ENCODE measurements around the gene GPR21. TPM values are rescaled to one million over a fixed set of nuclear protein-coding genes. Genes with fewer than 3 reads are reported as not detected.
A peak's percentile ranks its signal among the peaks of the same experiment; 100 is the strongest.

The GPR21 gene
- polyA plus RNA-seq, 1 donor from 2014 or later, result not detected

GRCh38 chr9:123043081-123043939, 9.8 kb downstream of the GPR21 start:
- peaks cover 12% of the 10 kb centered on the region for H3K36me3 Mint-ChIP-seq
- no peaks in the 10 kb centered on the region for H3K27me3 Mint-ChIP-seq
- H3K27ac Mint-ChIP-seq, result no peak overlapping the region
- H3K4me3 Mint-ChIP-seq, result no peak overlapping the region
- H3K4me1 Mint-ChIP-seq, result peaks cover 0 to 1% (median 0%) of the 10 kb centered on the region in 3 donors
- H3K9me3 Mint-ChIP-seq, result peaks cover 2 to 6% (median 3%) of the 10 kb centered on the region in 3 donors

GRCh38 chr9:123044586-123044985, 11.1 kb downstream of the GPR21 start:
- H3K9me3 Mint-ChIP-seq, result peaks cover 2 to 6% (median 3%) of the 10 kb centered on the region in 3 donors
- peaks cover 13% of the 10 kb centered on the region for H3K36me3 Mint-ChIP-seq
- peaks cover 0 to 3% (median 0%) of the 10 kb centered on the region in 3 donors for H3K4me1 Mint-ChIP-seq
- no peak overlapping the region for H3K27ac Mint-ChIP-seq
- H3K4me3 Mint-ChIP-seq, result no peak overlapping the region
- H3K27me3 Mint-ChIP-seq, result no peaks in the 10 kb centered on the region

GRCh38 chr9:123046406-123047195, 13.1 kb downstream of the GPR21 start:
- peaks cover 13% of the 10 kb centered on the region for H3K36me3 Mint-ChIP-seq
- H3K27ac Mint-ChIP-seq, result peak overlapping the region in 1 of 3 donors; percentile 14
- peaks cover 0 to 4% (median 3%) of the 10 kb centered on the region in 3 donors for H3K4me1 Mint-ChIP-seq
- no peak overlapping the region for H3K4me3 Mint-ChIP-seq
- H3K27me3 Mint-ChIP-seq, result no peaks in the 10 kb centered on the region
- peaks cover 2 to 6% (median 3%) of the 10 kb centered on the region in 3 donors for H3K9me3 Mint-ChIP-seq

- Mint-ChIP-seq H3K9me3 (no peaks in the 10 kb centered on the region), H3K4me1 (peaks cover 1 to 4% (median 2%) of the 10 kb centered on the region in 3 donors), H3K36me3 (peaks cover 4% of the 10 kb centered on the region), H3K27me3 (no peaks in the 10 kb centered on the region), H3K4me3 (no peak overlapping the region), H3K27ac (no peak overlapping the region)
Observed at GRCh38 chr9:123048748-123049147, 15.3 kb downstream of the GPR21 start.

GRCh38 chr9:123049589-123050222, 16.2 kb downstream of the GPR21 start:
- no peaks in the 10 kb centered on the region for H3K27me3 Mint-ChIP-seq
- no peaks in the 10 kb centered on the region for H3K9me3 Mint-ChIP-seq

GRCh38 chr9:123053046-123053445, 19.6 kb downstream of the GPR21 start:
- peak overlapping the region in 1 of 4 donors; percentile 45 for H3K4me3 Mint-ChIP-seq
- H3K4me1 Mint-ChIP-seq, result peaks cover 1 to 4% (median 2%) of the 10 kb centered on the region in 3 donors
- peaks cover 8% of the 10 kb centered on the region for H3K36me3 Mint-ChIP-seq
- H3K27ac Mint-ChIP-seq, result no peak overlapping the region
- no peaks in the 10 kb centered on the region for H3K27me3 Mint-ChIP-seq
- H3K9me3 Mint-ChIP-seq, result no peaks in the 10 kb centered on the region

More at GRCh38 chr9:123049589-123050222, 16.2 kb downstream of the GPR21 start:
- Mint-ChIP-seq H3K27ac (no peak overlapping the region), H3K4me3 (no peak overlapping the region), H3K4me1 (peaks cover 1 to 4% (median 2%) of the 10 kb centered on the region in 3 donors), H3K36me3 (peaks cover 8% of the 10 kb centered on the region)

GRCh38 chr9:123053711-123054110, 20.2 kb downstream of the GPR21 start:
- Mint-ChIP-seq H3K4me1 (peaks cover 1 to 4% (median 2%) of the 10 kb centered on the region in 3 donors), H3K4me3 (no peak overlapping the region), H3K27ac (no peak overlapping the region), H3K27me3 (no peaks in the 10 kb centered on the region), H3K36me3 (peaks cover 8% of the 10 kb centered on the region), H3K9me3 (no peaks in the 10 kb centered on the region)

GRCh38 chr9:123058834-123059233, 25.4 kb downstream of the GPR21 start:
- Mint-ChIP-seq H3K4me3 (no peak overlapping the region), H3K27ac (no peak overlapping the region), H3K36me3 (peaks cover 7% of the 10 kb centered on the region), H3K4me1 (no peaks in the 10 kb centered on the region), H3K9me3 (no peaks in the 10 kb centered on the region), H3K27me3 (no peaks in the 10 kb centered on the region)

- no peaks in the 10 kb centered on the region for H3K4me1 Mint-ChIP-seq
- H3K27me3 Mint-ChIP-seq, result no peaks in the 10 kb centered on the region
- H3K9me3 Mint-ChIP-seq, result no peaks in the 10 kb centered on the region
- no peak overlapping the region for H3K4me3 Mint-ChIP-seq
- H3K36me3 Mint-ChIP-seq, result peaks cover 5% of the 10 kb centered on the region
- H3K27ac Mint-ChIP-seq, result peak overlapping the region in 1 of 3 donors; percentile 29
Observed at GRCh38 chr9:123059472-123060220, 26.2 kb downstream of the GPR21 start.

- Mint-ChIP-seq H3K36me3 (peaks cover 5% of the 10 kb centered on the region), H3K4me1 (no peaks in the 10 kb centered on the region), H3K4me3 (no peak overlapping the region), H3K27ac (no peak overlapping the region), H3K9me3 (no peaks in the 10 kb centered on the region), H3K27me3 (no peaks in the 10 kb centered on the region)
Observed at GRCh38 chr9:123061216-123061615, 27.7 kb downstream of the GPR21 start.

GRCh38 chr9:123062351-123063176, 29.1 kb downstream of the GPR21 start:
- Mint-ChIP-seq H3K27ac (no peak overlapping the region), H3K9me3 (no peaks in the 10 kb centered on the region)

GRCh38 chr9:123063177-123063598, 29.7 kb downstream of the GPR21 start:
- no peaks in the 10 kb centered on the region for H3K27me3 Mint-ChIP-seq
- H3K4me1 Mint-ChIP-seq, result no peaks in the 10 kb centered on the region
- peaks cover 10% of the 10 kb centered on the region for H3K36me3 Mint-ChIP-seq
- H3K9me3 Mint-ChIP-seq, result no peaks in the 10 kb centered on the region
- H3K4me3 Mint-ChIP-seq, result no peak overlapping the region
- no peak overlapping the region for H3K27ac Mint-ChIP-seq

More at GRCh38 chr9:123062351-123063176, 29.1 kb downstream of the GPR21 start:
- Mint-ChIP-seq H3K4me1 (no peaks in the 10 kb centered on the region), H3K36me3 (peaks cover 9% of the 10 kb centered on the region), H3K27me3 (no peaks in the 10 kb centered on the region), H3K4me3 (no peak overlapping the region)

GRCh38 chr9:123063896-123064295, 30.4 kb downstream of the GPR21 start:
- H3K4me3 Mint-ChIP-seq, result no peak overlapping the region
- no peaks in the 10 kb centered on the region for H3K4me1 Mint-ChIP-seq
- H3K9me3 Mint-ChIP-seq, result no peaks in the 10 kb centered on the region
- no peak overlapping the region for H3K27ac Mint-ChIP-seq
- H3K27me3 Mint-ChIP-seq, result no peaks in the 10 kb centered on the region
- H3K36me3 Mint-ChIP-seq, result peaks cover 9% of the 10 kb centered on the region

- no peaks in the 10 kb centered on the region for H3K4me1 Mint-ChIP-seq
- no peaks in the 10 kb centered on the region for H3K27me3 Mint-ChIP-seq
- H3K27ac Mint-ChIP-seq, result no peak overlapping the region
- H3K4me3 Mint-ChIP-seq, result no peak overlapping the region
- no peaks in the 10 kb centered on the region for H3K9me3 Mint-ChIP-seq
- peaks cover 6% of the 10 kb centered on the region for H3K36me3 Mint-ChIP-seq
Observed at GRCh38 chr9:123064716-123065115, 31.2 kb downstream of the GPR21 start.

Data from IgD-negative memory B cell (primary cell).